Rectal smooth muscle tissue (tissue), 1 donor: ENCODE data around the gene HSF2BP.
"Not testable (repeated sequence)": the region's sequence is repeated elsewhere in the genome, so short reads cannot be mapped to it uniquely, and the experiment has no call there.

Source experiments
- H3K27ac ChIP-seq: one replicate; pipeline ENCODE4 v1.7.0; 2013; ENCODE audit warnings: low read depth, low read length, inconsistent platforms
- H3K27me3 ChIP-seq: one replicate; pipeline ENCODE4 v1.7.0; 2013; ENCODE audit warnings: low read length; ENCODE audit not compliant: control insufficient read depth, insufficient read depth
- H3K36me3 ChIP-seq: one replicate; pipeline ENCODE4 v1.7.0; 2013; ENCODE audit warnings: low read length; ENCODE audit not compliant: control insufficient read depth, insufficient read depth
- H3K4me1 ChIP-seq: one replicate; pipeline ENCODE4 v1.7.0; 2013; ENCODE audit warnings: low read length; ENCODE audit not compliant: control insufficient read depth, insufficient read depth
- H3K4me3 ChIP-seq: one replicate; pipeline ENCODE4 v1.7.0; 2013; ENCODE audit warnings: low read length
- H3K9ac ChIP-seq: one replicate; pipeline ENCODE4 v1.7.0; 2013; ENCODE audit warnings: low read length

HSF2BP gene

GRCh38 chr21:43681650-43682049 is 22.4 kb upstream of the HSF2BP start:
- peaks cover 27% of the 10 kb centered on the region for H3K36me3 ChIP-seq

GRCh38 chr21:43680421-43680820 is 21.1 kb upstream of the HSF2BP start:
- H3K27me3 ChIP-seq, H3K4me3 ChIP-seq, H3K9ac ChIP-seq, H3K27ac ChIP-seq, H3K4me1 ChIP-seq: not testable (repeated sequence)
- H3K36me3 ChIP-seq, result peaks cover 26% of the 10 kb centered on the region

More at GRCh38 chr21:43681650-43682049, 22.4 kb upstream of the HSF2BP start:
- no peaks in the 10 kb centered on the region for H3K4me1 ChIP-seq
- no peak overlapping the region for H3K9ac ChIP-seq
- no peak overlapping the region for H3K4me3 ChIP-seq
- H3K27me3 ChIP-seq, result no peaks in the 10 kb centered on the region
- H3K27ac ChIP-seq, result no peak overlapping the region

GRCh38 chr21:43679951-43680350 is 20.7 kb upstream of the HSF2BP start:
- Histone ChIP-seq H3K9ac (no peak overlapping the region), H3K27me3 (no peaks in the 10 kb centered on the region), H3K4me1 (no peaks in the 10 kb centered on the region), H3K36me3 (peaks cover 27% of the 10 kb centered on the region), H3K27ac (no peak overlapping the region), H3K4me3 (no peak overlapping the region)

DNA sequence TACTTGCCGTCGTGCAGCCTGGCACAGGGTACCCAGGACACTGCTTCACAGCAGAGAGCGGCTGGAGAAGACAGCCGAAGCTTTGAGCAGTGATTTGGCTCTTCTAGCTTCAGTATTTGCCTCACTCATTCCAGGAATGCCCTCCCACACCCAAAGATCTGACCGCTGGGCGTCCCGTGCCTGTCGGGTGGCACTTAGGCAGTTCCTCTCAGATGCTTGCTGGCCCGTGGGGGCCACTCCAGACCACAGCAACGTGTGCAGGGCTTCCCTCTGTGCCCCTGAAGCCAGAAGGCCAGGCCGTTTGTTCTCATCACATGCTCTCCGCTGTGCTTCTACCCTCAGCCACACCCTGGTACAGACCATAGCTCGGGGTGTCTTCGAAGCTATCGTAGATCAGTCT is 17.1 kb upstream of the HSF2BP start:
- Histone ChIP-seq H3K36me3 (peaks cover 19% of the 10 kb centered on the region), H3K9ac (no peak overlapping the region), H3K27me3 (no peaks in the 10 kb centered on the region), H3K4me3 (no peak overlapping the region), H3K4me1 (no peaks in the 10 kb centered on the region), H3K27ac (no peak overlapping the region)

DNA sequence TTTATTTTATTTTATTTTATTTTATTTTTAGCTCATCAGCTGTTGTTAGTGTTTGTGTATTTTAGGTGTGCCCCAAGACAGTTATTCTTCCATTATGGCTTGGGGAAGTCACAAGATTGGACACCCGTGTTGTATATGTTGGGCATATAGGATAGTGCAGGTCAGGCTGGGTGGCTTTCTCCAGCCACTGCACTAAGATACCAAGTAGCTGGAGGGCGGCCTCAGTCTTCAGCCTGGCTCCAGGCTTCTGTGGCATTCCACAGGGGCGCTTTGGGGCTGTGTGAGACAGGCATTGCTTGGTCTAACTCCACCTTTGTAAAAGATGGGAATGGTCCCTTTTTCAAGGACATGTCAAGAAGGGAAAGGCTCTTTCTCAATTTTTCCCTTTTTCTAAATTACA is 16.6 kb upstream of the HSF2BP start:
- Histone ChIP-seq H3K9ac (no peak overlapping the region), H3K27ac (no peak overlapping the region), H3K4me3 (no peak overlapping the region), H3K36me3 (peaks cover 19% of the 10 kb centered on the region), H3K4me1 (no peaks in the 10 kb centered on the region), H3K27me3 (no peaks in the 10 kb centered on the region)

GRCh38 chr21:43669828-43670605 is 10.7 kb upstream of the HSF2BP start:
- H3K4me3 ChIP-seq, result no peak overlapping the region
- no peak overlapping the region for H3K9ac ChIP-seq

GRCh38 chr21:43667191-43667904 is 8.1 kb upstream of the HSF2BP start:
- Histone ChIP-seq H3K27ac (no peak overlapping the region), H3K9ac (no peak overlapping the region), H3K36me3 (peaks cover 4% of the 10 kb centered on the region), H3K4me1 (no peaks in the 10 kb centered on the region), H3K27me3 (no peaks in the 10 kb centered on the region), H3K4me3 (no peak overlapping the region)

More at GRCh38 chr21:43669828-43670605, 10.7 kb upstream of the HSF2BP start:
- H3K36me3 ChIP-seq, result peaks cover 9% of the 10 kb centered on the region
- H3K27ac ChIP-seq, result no peak overlapping the region
- no peaks in the 10 kb centered on the region for H3K4me1 ChIP-seq
- H3K27me3 ChIP-seq, result no peaks in the 10 kb centered on the region

GRCh38 chr21:43665879-43666278 is 6.6 kb upstream of the HSF2BP start:
- no peaks in the 10 kb centered on the region for H3K27me3 ChIP-seq
- H3K36me3 ChIP-seq, result peaks cover 7% of the 10 kb centered on the region
- no peak overlapping the region for H3K27ac ChIP-seq
- H3K4me3 ChIP-seq, result no peak overlapping the region
- H3K9ac ChIP-seq, result no peak overlapping the region
- no peaks in the 10 kb centered on the region for H3K4me1 ChIP-seq

GRCh38 chr21:43664358-43664757 is 5.1 kb upstream of the HSF2BP start:
- no peak overlapping the region for H3K27ac ChIP-seq
- peaks cover 7% of the 10 kb centered on the region for H3K36me3 ChIP-seq
- peaks cover 3% of the 10 kb centered on the region for H3K4me1 ChIP-seq
- H3K9ac ChIP-seq, result no peak overlapping the region
- no peaks in the 10 kb centered on the region for H3K27me3 ChIP-seq
- H3K4me3 ChIP-seq, result no peak overlapping the region

DNA sequence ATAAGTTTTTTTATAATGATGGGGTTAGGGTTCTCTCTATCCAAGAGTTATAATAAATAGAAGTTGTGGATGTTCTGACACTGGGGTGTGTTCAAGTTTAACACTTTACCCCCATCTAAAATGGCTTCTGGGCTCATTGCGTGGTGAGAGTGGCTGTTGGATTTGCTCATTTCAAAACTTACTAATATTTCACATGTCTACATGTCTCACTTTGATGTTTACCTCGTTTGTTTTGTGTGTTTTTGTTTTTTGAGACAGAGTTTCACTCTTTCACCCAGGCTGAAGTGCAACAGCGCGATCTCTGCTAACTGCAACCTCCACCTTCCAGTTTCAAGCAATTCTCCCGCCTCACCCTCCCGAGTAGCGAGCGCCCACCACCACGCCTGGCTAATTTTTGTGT is 3.7 kb upstream of the HSF2BP start:
- H3K9ac ChIP-seq, result no peak overlapping the region

DNA sequence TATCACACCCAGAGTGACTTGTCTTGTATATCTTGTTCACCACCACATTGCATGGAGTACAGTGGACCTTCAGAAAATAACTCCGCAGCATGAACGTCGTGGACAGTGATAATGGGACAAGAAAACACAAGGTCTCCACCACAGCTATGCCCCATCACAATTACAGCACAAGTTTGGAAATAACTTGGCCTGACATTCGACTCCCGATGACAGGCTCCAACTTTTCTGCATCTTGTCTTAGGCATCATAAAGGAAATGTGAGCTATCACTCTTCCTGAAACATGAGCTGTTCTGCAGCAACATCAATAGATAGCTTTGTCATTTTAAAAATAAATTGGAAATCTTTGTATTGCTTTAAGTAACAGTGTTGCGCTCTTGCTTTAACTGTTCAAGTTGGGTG is 3.0 kb upstream of the HSF2BP start:
- Histone ChIP-seq H3K36me3 (peaks cover 7% of the 10 kb centered on the region), H3K9ac (no peak overlapping the region), H3K4me1 (peaks cover 8% of the 10 kb centered on the region), H3K4me3 (no peak overlapping the region), H3K27ac (no peak overlapping the region), H3K27me3 (no peaks in the 10 kb centered on the region)

More for the DNA sequence above, 3.7 kb upstream of the HSF2BP start:
- H3K36me3 ChIP-seq, result peaks cover 7% of the 10 kb centered on the region
- no peak overlapping the region for H3K4me3 ChIP-seq
- no peaks in the 10 kb centered on the region for H3K27me3 ChIP-seq
- H3K27ac ChIP-seq, result no peak overlapping the region
- H3K4me1 ChIP-seq, result peaks cover 8% of the 10 kb centered on the region

DNA sequence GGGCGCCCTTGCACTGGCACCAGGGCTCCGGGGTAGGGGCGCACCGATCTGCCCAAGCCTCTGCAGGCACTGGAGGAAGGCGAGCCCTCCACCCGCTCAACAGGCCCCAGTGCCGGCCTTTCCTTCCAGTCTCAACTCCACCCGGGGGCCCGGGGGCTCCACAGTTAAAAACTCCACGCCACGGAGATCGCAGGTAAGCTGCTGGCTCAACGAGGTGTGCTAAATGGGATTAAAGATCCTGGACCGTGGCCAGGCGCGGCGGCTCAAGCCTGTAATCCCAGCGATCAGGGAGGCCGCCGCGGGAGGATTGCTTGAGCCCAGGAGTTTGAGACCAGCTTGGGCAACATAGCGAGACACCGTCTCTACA is 536 bp downstream of the HSF2BP start:
- Histone ChIP-seq H3K4me3 (peak overlapping the region; percentile 98), H3K4me1 (peaks cover 8% of the 10 kb centered on the region), H3K36me3 (peaks cover 2% of the 10 kb centered on the region), H3K27me3 (no peaks in the 10 kb centered on the region), H3K9ac (no peak overlapping the region), H3K27ac (peak overlapping the region; percentile 82)
